UCSD-AML1 (cell line): ENCODE data around the gene TBC1D9.
"Not testable (repeated sequence)": the region's sequence is repeated elsewhere in the genome, so short reads cannot be mapped to it uniquely, and the experiment has no call there.

ENCODE experiments used
- DNase-seq: peaks from one replicate; lab custom pipeline; 2025; ENCODE audit not compliant: unreplicated experiment; lab: John Stamatoyannopoulos, UW

TBC1D9 gene

GRCh38 chr4:140756319-140757231 is at the start of gene TBC1D9:
TBC1D9 (minus strand) TSS chr4:140756385; CDS start chr4:140756045, 340 bp downstream.
- peak; percentile 18 for DNase-seq

- no peak for DNase-seq
Measured at GRCh38 chr4:140805293-140805692, 49.1 kb upstream of the TBC1D9 start.

- DNase-seq = no peak
Measured at GRCh38 chr4:140802591-140802990, 46.4 kb upstream of the TBC1D9 start.

GRCh38 chr4:140800666-140801065 is 44.5 kb upstream of the TBC1D9 start:
- no peak for DNase-seq

- no peak for DNase-seq
Measured at GRCh38 chr4:140799686-140800225, 43.6 kb upstream of the TBC1D9 start.

- DNase-seq = no peak
Measured at GRCh38 chr4:140793291-140793690, 37.1 kb upstream of the TBC1D9 start.

- no peak for DNase-seq
Measured at GRCh38 chr4:140790765-140791164, 34.6 kb upstream of the TBC1D9 start.

- DNase-seq = no peak
Measured at GRCh38 chr4:140790171-140790570, 34.0 kb upstream of the TBC1D9 start.

GRCh38 chr4:140789759-140790158 is 33.6 kb upstream of the TBC1D9 start:
- no peak for DNase-seq

GRCh38 chr4:140782787-140783186 is 26.6 kb upstream of the TBC1D9 start:
- DNase-seq = not testable (repeated sequence)

GRCh38 chr4:140781596-140781995 is 25.4 kb upstream of the TBC1D9 start:
- DNase-seq = no peak

- no peak for DNase-seq
Measured at GRCh38 chr4:140777894-140778293, 21.7 kb upstream of the TBC1D9 start.

- DNase-seq = no peak
Measured at GRCh38 chr4:140777386-140777785, 21.2 kb upstream of the TBC1D9 start.

- no peak for DNase-seq
Measured at GRCh38 chr4:140776556-140776955, 20.4 kb upstream of the TBC1D9 start.

GRCh38 chr4:140774956-140775355 is 18.8 kb upstream of the TBC1D9 start:
- DNase-seq = no peak

- DNase-seq = no peak
Measured at GRCh38 chr4:140774510-140774909, 18.3 kb upstream of the TBC1D9 start.

GRCh38 chr4:140769209-140769608 is 13.0 kb upstream of the TBC1D9 start:
- no peak for DNase-seq

- no peak for DNase-seq
Measured at GRCh38 chr4:140764785-140765392, 8.7 kb upstream of the TBC1D9 start.

- no peak for DNase-seq
Measured at GRCh38 chr4:140762202-140762601, 6.0 kb upstream of the TBC1D9 start.

GRCh38 chr4:140757232-140757630 is 1.0 kb upstream of the TBC1D9 start:
- DNase-seq = no peak

GRCh38 chr4:140755774-140756318 is 339 bp downstream of the TBC1D9 start:
- DNase-seq = no peak
